ENCODE measurements around the gene FARSB.
"Not testable (repeated sequence)": the region's sequence is repeated elsewhere in the genome, so short reads cannot be mapped to it uniquely, and the experiment has no call there.

Gene FARSB

GRCh38 chr2:222621893-222622292, 34.0 kb downstream of the FARSB start:
- in situ Hi-C loops (cut with HindIII; ENCODE audit: low pct_ligation_motif_present, low pct_unique_long_range_greater_than_20kb, low sequenced_read_pairs): no loop called here
- DNase-seq: no peak

- no peak for DNase-seq
- in situ Hi-C loops (cut with HindIII; ENCODE audit: low pct_ligation_motif_present, low pct_unique_long_range_greater_than_20kb, low sequenced_read_pairs): no loop called here
These were observed 40.6 kb downstream of the FARSB start for GRCh38 chr2:222615320-222615719.

- in situ Hi-C loops (cut with HindIII; ENCODE audit: low pct_ligation_motif_present, low pct_unique_long_range_greater_than_20kb, low sequenced_read_pairs): no loop called here
These were observed 42.1 kb downstream of the FARSB start for GRCh38 chr2:222613715-222614331.

GRCh38 chr2:222611684-222612083, 44.2 kb downstream of the FARSB start:
- no peak for DNase-seq
- in situ Hi-C loops (cut with HindIII; ENCODE audit: low pct_ligation_motif_present, low pct_unique_long_range_greater_than_20kb, low sequenced_read_pairs): no loop called here

More at GRCh38 chr2:222613715-222614331, 42.1 kb downstream of the FARSB start:
- peak; percentile 65 for DNase-seq

- in situ Hi-C loops (cut with HindIII; ENCODE audit: low pct_ligation_motif_present, low pct_unique_long_range_greater_than_20kb, low sequenced_read_pairs): no loop called here
- DNase-seq: no peak
These were observed 45.1 kb downstream of the FARSB start for GRCh38 chr2:222610746-222611145.

GRCh38 chr2:222609381-222609780, 46.5 kb downstream of the FARSB start:
- in situ Hi-C loops (cut with HindIII; ENCODE audit: low pct_ligation_motif_present, low pct_unique_long_range_greater_than_20kb, low sequenced_read_pairs): no loop called here
- DNase-seq: no peak

GRCh38 chr2:222608081-222608480, 47.8 kb downstream of the FARSB start:
- in situ Hi-C loops (cut with HindIII; ENCODE audit: low pct_ligation_motif_present, low pct_unique_long_range_greater_than_20kb, low sequenced_read_pairs): no loop called here
- DNase-seq: no peak

- no peak for DNase-seq
- in situ Hi-C loops (cut with HindIII; ENCODE audit: low pct_ligation_motif_present, low pct_unique_long_range_greater_than_20kb, low sequenced_read_pairs): no loop called here
These were observed 49.6 kb downstream of the FARSB start for GRCh38 chr2:222606306-222606705.

- in situ Hi-C loops (cut with HindIII; ENCODE audit: low pct_ligation_motif_present, low pct_unique_long_range_greater_than_20kb, low sequenced_read_pairs): no loop called here
These were observed 51.0 kb downstream of the FARSB start for GRCh38 chr2:222604749-222605515.

GRCh38 chr2:222603501-222603900, 52.4 kb downstream of the FARSB start:
- in situ Hi-C loops (cut with HindIII; ENCODE audit: low pct_ligation_motif_present, low pct_unique_long_range_greater_than_20kb, low sequenced_read_pairs): no loop called here
- DNase-seq: no peak

More at GRCh38 chr2:222604749-222605515, 51.0 kb downstream of the FARSB start:
- no peak for DNase-seq

GRCh38 chr2:222598611-222599010, 57.3 kb downstream of the FARSB start:
- no peak for DNase-seq
- in situ Hi-C loops (cut with HindIII; ENCODE audit: low pct_ligation_motif_present, low pct_unique_long_range_greater_than_20kb, low sequenced_read_pairs): no loop called here

- in situ Hi-C loops (cut with HindIII; ENCODE audit: low pct_ligation_motif_present, low pct_unique_long_range_greater_than_20kb, low sequenced_read_pairs): no loop called here
- DNase-seq: no peak
These were observed 60.3 kb downstream of the FARSB start for GRCh38 chr2:222595581-222595980.

- peak; percentile 22 for DNase-seq
- in situ Hi-C loops (cut with HindIII; ENCODE audit: low pct_ligation_motif_present, low pct_unique_long_range_greater_than_20kb, low sequenced_read_pairs): no loop called here
These were observed 61.2 kb downstream of the FARSB start for GRCh38 chr2:222594679-222595078.

GRCh38 chr2:222592176-222592575, 63.7 kb downstream of the FARSB start:
- in situ Hi-C loops (cut with HindIII; ENCODE audit: low pct_ligation_motif_present, low pct_unique_long_range_greater_than_20kb, low sequenced_read_pairs): no loop called here
- DNase-seq: no peak

- DNase-seq: no peak
- in situ Hi-C loops (cut with HindIII; ENCODE audit: low pct_ligation_motif_present, low pct_unique_long_range_greater_than_20kb, low sequenced_read_pairs): no loop called here
These were observed 64.2 kb downstream of the FARSB start for GRCh38 chr2:222591661-222592060.

- DNase-seq; in situ Hi-C loops (cut with HindIII; ENCODE audit: low pct_ligation_motif_present, low pct_unique_long_range_greater_than_20kb, low sequenced_read_pairs): not testable (repeated sequence)
These were observed 71.3 kb downstream of the FARSB start for GRCh38 chr2:222584589-222584988.

- peak; percentile 15 for DNase-seq
- in situ Hi-C loops (cut with HindIII; ENCODE audit: low pct_ligation_motif_present, low pct_unique_long_range_greater_than_20kb, low sequenced_read_pairs): no loop called here
These were observed 73.0 kb downstream of the FARSB start for GRCh38 chr2:222582928-222583327.

GRCh38 chr2:222577341-222577740, 78.6 kb downstream of the FARSB start:
- no peak for DNase-seq
- in situ Hi-C loops (cut with HindIII; ENCODE audit: low pct_ligation_motif_present, low pct_unique_long_range_greater_than_20kb, low sequenced_read_pairs): no loop called here

GRCh38 chr2:222576171-222577081, 79.5 kb downstream of the FARSB start:
- no peak for DNase-seq
- in situ Hi-C loops (cut with HindIII; ENCODE audit: low pct_ligation_motif_present, low pct_unique_long_range_greater_than_20kb, low sequenced_read_pairs): no loop called here

Data from ACHN (cell line).